Activated CD8-positive, alpha-beta memory T cell treated with anti-CD3 and anti-CD28 coated beads, Interleukin-2, amount 50 U/mL, for 4 hours (primary cell): ENCODE results near the gene ANKMY1.
A peak's percentile ranks its signal among the peaks of the same experiment; 100 is the strongest.

Experiments used
- DNase-seq: peaks from one replicate; pipeline ENCODE4 v3.0.0-alpha.2; 2020

The ANKMY1 gene

DNA sequence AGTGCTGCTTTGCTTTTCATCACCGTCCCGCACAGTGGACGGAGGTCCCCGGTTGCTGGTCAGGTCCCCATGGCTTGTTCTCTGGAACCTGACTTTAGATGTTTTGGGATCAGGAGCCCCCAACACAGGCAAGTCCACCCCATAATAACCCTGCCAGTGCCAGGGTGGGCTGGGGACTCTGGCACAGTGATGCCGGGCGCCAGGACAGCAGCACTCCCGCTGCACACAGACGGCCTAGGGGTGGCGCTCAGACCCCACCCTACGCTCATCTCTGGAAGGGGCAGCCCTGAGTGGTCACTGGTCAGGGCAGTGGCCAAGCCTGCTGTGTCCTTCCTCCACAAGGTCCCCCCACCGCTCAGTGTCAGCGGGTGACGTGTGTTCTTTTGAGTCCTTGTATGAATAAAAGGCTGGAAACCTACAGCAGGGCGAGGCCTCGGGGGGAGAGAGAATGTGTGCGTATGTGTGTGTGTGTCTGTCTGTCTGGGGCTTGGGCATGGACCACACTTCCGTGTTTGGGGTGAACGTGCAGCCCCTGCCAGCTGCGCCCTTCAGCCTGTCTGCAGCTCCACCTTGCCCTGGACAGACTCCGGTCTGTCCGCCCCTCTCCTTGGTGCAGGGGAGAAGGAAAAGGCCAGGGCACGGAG, 90.0 kb downstream of the ANKMY1 start:
- DNase-seq: peak; percentile 13

- peak; percentile 11 for DNase-seq
Observed at GRCh38 chr2:240467149-240467642, 90.6 kb downstream of the ANKMY1 start.

DNA sequence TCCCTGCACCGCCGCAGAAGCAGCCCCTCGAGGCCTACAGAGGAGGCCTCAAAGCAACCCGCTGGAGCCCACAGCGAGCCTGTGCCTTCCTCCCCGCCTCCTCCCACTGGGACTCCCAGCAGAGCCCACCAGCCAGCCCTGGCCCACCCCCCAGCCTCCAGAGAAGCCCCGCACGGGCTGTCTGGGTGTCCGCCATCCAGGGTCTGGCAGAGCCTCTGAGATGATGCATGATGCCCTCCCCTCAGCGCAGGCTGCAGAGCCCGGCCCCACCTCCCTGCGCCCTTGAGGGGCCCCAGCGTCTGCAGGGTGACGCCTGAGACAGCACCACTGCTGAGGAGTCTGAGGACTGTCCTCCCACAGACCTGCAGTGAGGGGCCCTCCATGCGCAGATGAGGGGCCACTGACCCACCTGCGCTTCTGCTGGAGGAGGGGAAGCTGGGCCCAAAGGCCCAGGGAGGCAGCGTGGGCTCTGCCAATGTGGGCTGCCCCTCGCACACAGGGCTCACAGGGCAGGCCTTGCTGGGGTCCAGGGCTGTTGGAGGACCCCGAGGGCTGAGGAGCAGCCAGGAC, 91.1 kb downstream of the ANKMY1 start:
- DNase-seq: no peak

DNA sequence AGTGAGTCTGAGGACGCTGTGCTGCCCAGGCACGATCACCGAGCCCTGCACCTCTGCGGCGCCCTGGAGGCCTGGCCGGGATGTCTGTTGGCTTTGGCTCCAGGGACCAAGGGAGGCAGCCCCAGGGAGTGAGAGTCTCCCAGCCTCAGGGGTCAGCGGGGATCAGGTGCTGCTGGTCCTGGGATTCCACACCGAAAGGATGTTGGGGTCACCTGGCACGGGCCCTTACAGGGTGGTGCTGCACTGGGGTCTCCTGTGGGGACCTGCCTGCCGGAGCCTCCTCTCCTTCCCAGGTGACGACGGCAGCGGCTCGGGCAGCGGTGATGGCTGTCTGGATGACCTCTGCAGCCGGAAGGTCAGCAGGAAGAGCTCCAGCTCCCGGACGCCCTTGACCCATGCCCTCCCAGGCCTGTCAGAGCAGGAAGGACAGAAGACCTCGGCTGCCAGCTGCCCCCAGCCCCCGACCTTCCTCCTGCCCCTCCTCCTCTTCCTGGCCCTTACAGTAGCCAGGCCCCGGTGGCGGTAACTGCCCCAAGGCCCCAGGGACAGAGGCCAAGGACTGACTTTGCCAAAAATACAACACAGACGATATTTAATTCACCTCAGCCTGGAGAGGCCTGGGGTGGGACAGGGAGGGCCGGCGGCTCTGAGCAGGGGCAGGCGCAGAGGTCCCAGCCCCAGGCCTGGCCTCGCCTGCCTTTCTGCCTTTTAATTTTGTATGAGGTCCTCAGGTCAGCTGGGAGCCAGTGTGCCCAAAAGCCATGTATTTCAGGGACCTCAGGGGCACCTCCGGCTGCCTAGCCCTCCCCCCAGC, 91.8 kb downstream of the ANKMY1 start:
- peak; percentile 10 for DNase-seq

GRCh38 chr2:240465268-240465764, 92.5 kb downstream of the ANKMY1 start:
- peak; percentile 13 for DNase-seq

DNA sequence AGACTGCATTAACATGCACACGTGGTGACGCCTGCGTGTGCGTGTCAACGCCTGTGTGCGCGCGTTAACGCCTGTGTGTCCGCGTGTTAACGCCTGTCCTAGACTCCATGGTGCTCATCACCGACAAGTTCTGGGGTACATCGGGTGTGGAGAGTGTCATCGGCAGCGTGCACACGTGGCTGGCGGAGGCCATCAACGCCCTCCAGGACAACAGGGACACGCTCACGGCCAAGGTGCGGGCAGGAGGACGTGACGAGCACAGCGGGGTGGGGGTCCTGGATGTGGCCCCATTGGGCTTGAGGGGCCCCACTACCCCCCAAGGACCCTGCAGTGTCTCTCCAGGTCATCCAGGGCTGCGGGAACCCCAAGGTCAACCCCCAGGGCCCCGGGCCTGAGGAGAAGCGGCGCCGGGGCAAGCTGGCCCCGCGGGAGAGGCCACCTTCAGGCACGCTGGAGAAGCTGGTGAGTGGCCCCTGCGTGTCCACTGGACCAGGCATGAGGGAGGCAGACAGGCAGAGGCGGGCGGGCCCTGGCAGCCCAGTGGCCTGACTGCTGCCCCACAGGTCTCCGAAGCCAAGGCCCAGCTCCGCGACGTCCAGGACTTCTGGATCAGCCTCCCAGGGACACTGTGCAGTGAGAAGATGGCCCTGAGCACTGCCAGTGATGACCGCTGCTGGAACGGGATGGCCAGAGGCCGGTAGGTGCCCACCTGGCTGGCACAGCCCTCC, 93.1 kb downstream of the ANKMY1 start:
- no peak for DNase-seq

- DNase-seq: peak; percentile 11
Observed at GRCh38 chr2:240463866-240464481, 93.8 kb downstream of the ANKMY1 start.

DNA sequence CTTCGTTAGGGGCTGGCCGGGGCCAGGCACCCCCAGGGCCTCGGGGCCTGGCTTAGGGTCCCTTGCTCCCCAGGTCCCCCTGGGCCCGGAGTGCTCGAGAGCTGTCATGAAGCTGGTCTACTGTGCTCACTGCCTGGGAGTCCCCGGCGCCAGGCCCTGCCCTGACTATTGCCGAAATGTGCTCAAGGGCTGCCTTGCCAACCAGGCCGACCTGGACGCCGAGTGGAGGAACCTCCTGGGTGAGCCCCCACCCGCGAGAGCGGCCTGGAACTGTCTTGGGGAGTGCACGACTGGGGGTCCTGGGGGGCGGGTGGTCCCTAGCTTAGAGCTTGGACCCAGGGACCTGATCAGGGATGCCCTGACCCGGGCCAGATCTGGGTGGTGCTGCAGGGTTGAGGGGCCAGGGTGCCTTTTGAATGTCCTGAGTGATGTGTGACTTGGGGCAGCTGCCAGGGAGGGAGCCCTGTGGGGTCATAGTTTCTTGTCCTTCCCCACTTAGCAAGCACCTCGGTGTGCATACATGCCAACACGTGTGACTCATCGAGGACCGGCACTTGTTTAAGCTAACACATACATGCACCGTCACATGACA, 94.4 kb downstream of the ANKMY1 start:
- DNase-seq: no peak

GRCh38 chr2:240462707-240463273, 95.0 kb downstream of the ANKMY1 start:
- peak; percentile 9 for DNase-seq

GRCh38 chr2:240462073-240462706, 95.6 kb downstream of the ANKMY1 start:
- peak; percentile 15 for DNase-seq

DNA sequence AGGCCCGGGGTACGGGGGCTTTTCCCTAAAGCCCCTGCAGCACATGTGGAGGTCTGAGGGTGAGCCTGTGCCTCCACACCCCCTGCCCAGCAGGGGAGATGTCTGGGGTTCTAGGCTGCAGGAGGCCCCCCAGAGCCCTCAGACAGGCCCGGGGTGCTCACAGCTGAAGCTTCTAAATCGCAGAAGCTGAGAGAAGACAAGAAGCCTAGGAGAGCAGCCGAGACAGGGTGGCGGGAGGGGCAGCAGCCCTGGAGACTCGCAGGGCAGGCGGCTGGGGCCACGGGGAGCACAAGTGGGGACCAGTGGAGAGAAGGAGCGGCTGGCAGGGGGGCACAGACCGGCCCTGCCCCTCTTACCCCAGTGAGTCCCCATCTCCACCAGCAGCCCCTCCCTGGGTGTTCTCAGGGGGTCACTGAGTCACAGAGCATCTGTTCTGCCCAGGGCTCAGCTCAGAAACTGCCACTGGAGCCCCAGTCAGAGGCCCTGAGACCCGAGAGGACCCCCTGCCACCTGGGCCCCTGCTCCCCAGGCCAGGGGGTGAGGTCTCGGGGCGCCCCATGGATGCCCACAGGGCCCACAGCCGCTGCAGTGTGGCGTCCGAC, 96.2 kb downstream of the ANKMY1 start:
- no peak for DNase-seq

GRCh38 chr2:240460781-240461431, 96.9 kb downstream of the ANKMY1 start:
- DNase-seq: peak; percentile 11

DNA sequence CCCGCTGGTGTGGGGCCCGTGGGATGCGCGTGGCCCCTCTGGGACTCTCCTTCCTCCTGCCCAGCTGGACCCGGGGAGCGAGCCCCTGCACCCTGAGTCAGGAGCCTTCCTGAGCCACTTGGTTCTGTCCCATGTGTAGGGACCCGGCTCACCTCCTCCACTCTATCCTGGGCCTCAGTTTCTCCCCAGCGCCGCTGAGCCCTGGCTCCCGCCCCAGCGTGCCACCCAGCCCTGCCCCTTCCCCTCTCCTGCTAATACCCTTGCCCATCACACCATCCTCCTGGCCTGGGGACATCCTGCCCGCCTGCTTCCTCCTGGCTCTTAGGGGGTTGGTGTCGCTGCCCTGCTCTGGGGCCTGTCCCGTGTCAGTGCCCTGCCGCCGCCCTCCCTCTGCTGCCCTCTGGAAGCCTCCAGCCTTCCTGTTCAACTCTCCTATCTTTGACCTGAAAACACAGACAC, 97.5 kb downstream of the ANKMY1 start:
- peak; percentile 8 for DNase-seq

GRCh38 chr2:240459401-240460252, 98.2 kb downstream of the ANKMY1 start:
- DNase-seq: peak; percentile 13

GRCh38 chr2:240458900-240459391, 98.8 kb downstream of the ANKMY1 start:
- no peak for DNase-seq

GRCh38 chr2:240458044-240458899, 99.5 kb downstream of the ANKMY1 start:
- DNase-seq: no peak

DNA sequence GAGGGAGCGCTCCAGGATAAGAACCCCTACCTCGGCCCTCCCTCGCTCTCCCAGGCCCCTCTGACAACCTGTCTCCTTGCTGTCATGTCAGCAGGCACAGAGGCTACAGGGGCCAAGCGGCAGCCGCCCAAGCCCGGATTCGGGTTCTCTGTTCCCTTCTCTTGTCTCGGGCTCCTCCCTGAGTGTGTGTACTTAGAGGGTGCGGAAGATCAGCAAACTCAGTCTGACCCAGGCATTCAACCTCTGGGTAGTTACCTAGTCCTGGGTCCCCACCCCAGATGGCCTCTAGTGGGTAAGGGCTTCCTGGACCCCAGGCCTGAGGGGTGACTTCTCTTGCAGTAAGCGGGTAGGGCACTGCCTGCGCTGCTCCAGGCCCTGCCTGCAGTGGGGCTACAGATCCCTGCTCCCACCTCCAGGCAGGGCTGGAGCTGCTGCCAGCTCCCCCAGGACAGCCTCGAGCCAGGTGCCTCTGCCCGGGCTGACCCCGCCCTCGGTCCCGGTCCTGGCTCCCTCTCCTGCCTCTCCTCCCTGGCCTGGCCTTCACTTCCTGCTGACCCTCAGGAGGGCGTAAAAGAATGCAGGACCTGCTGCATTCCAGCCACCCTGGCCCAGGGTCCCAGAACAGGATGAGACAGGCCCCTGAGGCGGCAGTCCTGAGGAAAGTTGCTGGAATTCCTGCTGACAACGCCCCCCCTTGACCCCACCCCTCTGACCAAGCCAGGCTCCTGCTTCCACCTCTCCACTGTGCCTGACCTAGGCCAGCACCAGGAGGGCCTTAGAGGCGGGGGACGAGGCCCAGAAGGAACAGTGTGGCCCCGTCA, 100.4 kb downstream of the ANKMY1 start:
- no peak for DNase-seq
